NCI-H1436 (cell line): ENCODE results near the gene NDUFB4.
A peak's percentile ranks its signal among the peaks of the same experiment; 100 is the strongest.

Source experiments
- DNase-seq: peaks from one replicate; lab custom pipeline; 2025; lab: John Stamatoyannopoulos, UW

Gene NDUFB4

GRCh38 chr3:120596116-120596852, at the start of gene NDUFB4:
Gene NDUFB4 (plus strand): TSS chr3:120596336. CDS start chr3:120596360, 24 bp downstream.
- DNase-seq, result peak; percentile 100

GRCh38 chr3:120550546-120550945, 45.6 kb upstream of the NDUFB4 start:
- no peak for DNase-seq

- DNase-seq, result no peak
Observed at GRCh38 chr3:120552184-120553172, 43.7 kb upstream of the NDUFB4 start.

- no peak for DNase-seq
Observed at GRCh38 chr3:120554812-120555606, 41.1 kb upstream of the NDUFB4 start.

- DNase-seq, result no peak
Observed at GRCh38 chr3:120555657-120556509, 40.3 kb upstream of the NDUFB4 start.

- no peak for DNase-seq
Observed at GRCh38 chr3:120557115-120557514, 39.0 kb upstream of the NDUFB4 start.

GRCh38 chr3:120558771-120559241, 37.3 kb upstream of the NDUFB4 start:
- DNase-seq, result peak; percentile 91

- peak; percentile 71 for DNase-seq
Observed at GRCh38 chr3:120559242-120560061, 36.7 kb upstream of the NDUFB4 start.

- no peak for DNase-seq
Observed at GRCh38 chr3:120560304-120561250, 35.6 kb upstream of the NDUFB4 start.

- peak; percentile 84 for DNase-seq
Observed at GRCh38 chr3:120561251-120562045, 34.7 kb upstream of the NDUFB4 start.

GRCh38 chr3:120563356-120564022, 32.6 kb upstream of the NDUFB4 start:
- no peak for DNase-seq

GRCh38 chr3:120566243-120566975, 29.7 kb upstream of the NDUFB4 start:
- no peak for DNase-seq

- peak; percentile 41 for DNase-seq
Observed at GRCh38 chr3:120567370-120568201, 28.6 kb upstream of the NDUFB4 start.

GRCh38 chr3:120568202-120568531, 28.0 kb upstream of the NDUFB4 start:
- no peak for DNase-seq

- no peak for DNase-seq
Observed at GRCh38 chr3:120568598-120568997, 27.5 kb upstream of the NDUFB4 start.
